ENCODE data around the gene THRB. TPM values are rescaled to one million over a fixed set of nuclear protein-coding genes. Genes with fewer than 3 reads are reported as not detected.

THRB gene
- total and polyA plus RNA-seq, 9 of the 15 experiments (the other 6 are each of a cell fraction or from before 2014, with no cell fraction given), result 1.7 to 14.9 (median 6.9) TPM

DNA sequence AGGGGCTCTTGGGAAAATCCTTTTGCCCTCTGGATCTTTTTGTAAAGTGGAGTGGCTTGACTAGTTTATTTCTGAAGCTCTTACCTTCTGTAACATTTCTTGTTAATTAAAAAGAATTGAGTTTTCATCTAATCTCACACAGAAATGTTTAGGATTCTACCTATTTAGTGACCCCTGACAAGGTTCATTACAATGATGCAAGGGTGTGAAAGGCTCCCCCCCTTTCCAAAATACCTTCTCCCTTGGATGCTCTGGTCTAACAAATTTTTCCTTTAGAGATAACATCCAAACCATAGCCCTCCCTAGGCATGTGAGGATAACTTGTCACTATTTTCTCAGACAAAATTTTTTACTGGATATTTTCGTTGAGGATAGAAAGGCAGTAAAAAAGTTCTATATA lies 223.9 kb downstream of the THRB start:
- Histone ChIP-seq H3K4me3 (no peak overlapping the region), H3K9me3 (replicated peaks; ENCODE audit: control insufficient read depth, insufficient read depth, low read depth, low read length) (no peaks in the 10 kb centered on the region), H3K4me2 (ENCODE audit: insufficient read depth, low read length) (no peak overlapping the region), H3K4me1 (replicated peaks in 1 of 2; ENCODE audit: control insufficient read depth in 2 of 2, insufficient read depth in 2 of 2, low read length in 2 of 2) (no peaks in the 10 kb centered on the region), H2AFZ (ENCODE audit: low read depth, low read length) (no peak overlapping the region), H4K20me1 (replicated peaks; ENCODE audit: control insufficient read depth, insufficient read depth, low read length) (no peaks in the 10 kb centered on the region), H3K79me2 (ENCODE audit: control insufficient read depth, insufficient read depth, low read length) (no peaks in the 10 kb centered on the region), H3K9me1 (ENCODE audit: control insufficient read depth, insufficient read depth, low read length) (no peaks in the 10 kb centered on the region), H3K27ac (ENCODE audit: extremely low read depth, low read depth, low read length) (no peak overlapping the region), H3K27me3 (ENCODE audit: control insufficient read depth in 2 of 2, insufficient read depth in 2 of 2, low read length in 2 of 2) (no peaks in the 10 kb centered on the region), H3K9ac (ENCODE audit: insufficient read depth in 1 of 2, low read depth in 2 of 2, low read length in 2 of 2) (no peak overlapping the region), H3K36me3 (ENCODE audit: control insufficient read depth, insufficient read depth, low read length) (no peaks in the 10 kb centered on the region)
- FAIRE-seq (no peak), ATAC-seq (peak; percentile 75), DNase-seq (ENCODE audit: extremely low read depth in 1 of 4, low spot score in 3 of 4) (no peak)
- in situ Hi-C loops (cut with MboI) (no loop called here), intact Hi-C loops (cut with micrococcal nuclease) (no loop called here)
- BruUV-seq (replicated peaks), result no TSS peak
- WGBS (ENCODE audit: insufficient coverage, low coverage, missing lambda C conversion rate), result 15% methylated on average over 1 of the region's 1 CpG
- ChIA-PET POLR2A (interaction anchor here (2.9 kb wide), 1 partner anchor 11 kb away, joined by 8 read pairs; no protein-coding TSS in a partner anchor), CTCF (ENCODE audit: low intra/inter-chr PET ratio) (no interaction called here)
- TF ChIP-seq, protein P1, sequence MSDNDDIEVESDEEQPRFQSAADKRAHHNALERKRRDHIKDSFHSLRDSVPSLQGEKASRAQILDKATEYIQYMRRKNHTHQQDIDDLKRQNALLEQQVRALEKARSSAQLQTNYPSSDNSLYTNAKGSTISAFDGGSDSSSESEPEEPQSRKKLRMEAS (CRISPR knock-in tag; IDR thresholded peaks at IDR 0.05), result no peak
- TF ChIP-seq ATF7 (IDR thresholded peaks at IDR 0.05) (0 out of 2 replicates have a peak, but pooled peaks have one; percentile 13), DDX20 (tag; IDR thresholded peaks at IDR 0.05; ENCODE audit: low read depth) (no peak), TAF7 (tag; IDR thresholded peaks at IDR 0.05) (no peak), MYC (IDR thresholded peaks at IDR 0.05; ENCODE audit: low read depth, low read length) (no peak), MYC (CRISPR knock-in tag; IDR thresholded peaks at IDR 0.05; ENCODE audit: borderline replicate concordance, low read depth) (no peak), BRF1 (IDR thresholded peaks at IDR 0.05; ENCODE audit: borderline replicate concordance, extremely low read depth, insufficient read length) (no peak), ZBTB40 (IDR thresholded peaks at IDR 0.05) (no peak), ZBTB40 (CRISPR knock-in tag; IDR thresholded peaks at IDR 0.05) (no peak), ARHGAP35 (IDR thresholded peaks at IDR 0.05; ENCODE audit: partially characterized antibody) (no peak), TRIM24 (IDR thresholded peaks at IDR 0.05) (peak in 1 of 2 experiments; percentile 52; a peak in 1 of 4 replicates)
- TF ChIP-seq, protein P2, sequence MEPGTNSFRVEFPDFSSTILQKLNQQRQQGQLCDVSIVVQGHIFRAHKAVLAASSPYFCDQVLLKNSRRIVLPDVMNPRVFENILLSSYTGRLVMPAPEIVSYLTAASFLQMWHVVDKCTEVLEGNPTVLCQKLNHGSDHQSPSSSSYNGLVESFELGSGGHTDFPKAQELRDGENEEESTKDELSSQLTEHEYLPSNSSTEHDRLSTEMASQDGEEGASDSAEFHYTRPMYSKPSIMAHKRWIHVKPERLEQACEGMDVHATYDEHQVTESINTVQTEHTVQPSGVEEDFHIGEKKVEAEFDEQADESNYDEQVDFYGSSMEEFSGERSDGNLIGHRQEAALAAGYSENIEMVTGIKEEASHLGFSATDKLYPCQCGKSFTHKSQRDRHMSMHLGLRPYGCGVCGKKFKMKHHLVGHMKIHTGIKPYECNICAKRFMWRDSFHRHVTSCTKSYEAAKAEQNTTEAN (CRISPR knock-in tag; IDR thresholded peaks at IDR 0.05), result no peak

Data from K562 (cell line).